MCF 10A (cell line): ENCODE measurements around the gene PHACTR1. TPM values are rescaled to one million over a fixed set of nuclear protein-coding genes. Genes with fewer than 3 reads are reported as not detected.

Experiments
- BruUV-seq: library from RNA; stranded (reverse); fragments of 400-500 nt; replicated peaks from 2 replicates; lab custom pipeline; 2021; lab: Mats Ljungman, UMichigan
- CTCF ChIA-PET: fragments of 300-600 bp; sonication (Branson Sonifier 250); formaldehyde crosslinking; extraction: SDS; loops from one replicate; lab custom pipeline; 2021; ENCODE audit warnings: antibody characterized with exemption, inconsistent platforms; lab: Yijun Ruan, JAX
- POLR2A ChIA-PET: fragments of 300-600, 350-650 bp; sonication (Branson Sonifier 250); formaldehyde crosslinking; extraction: SDS; loops from one replicate; lab custom pipeline; 2020; ENCODE audit warnings: antibody characterized with exemption, inconsistent platforms; lab: Yijun Ruan, JAX
- DNase-seq: peaks from one replicate; pipeline ENCODE4 v3.0.0-alpha.2; 2018; ENCODE audit not compliant: unreplicated experiment
- H3K27ac Mint-ChIP-seq: one replicate; pipeline ENCODE4 v1.8.0; 2022; ENCODE audit warnings: mild to moderate bottlenecking, low read depth, mixed read lengths; ENCODE audit not compliant: unreplicated experiment
- H3K27me3 Mint-ChIP-seq: one replicate; pipeline ENCODE4 v1.8.0; 2022; ENCODE audit warnings: mixed read lengths; ENCODE audit not compliant: insufficient read depth, unreplicated experiment
- H3K36me3 Mint-ChIP-seq: one replicate; pipeline ENCODE4 v1.8.0; 2022; ENCODE audit warnings: mild to moderate bottlenecking, moderate library complexity, mixed read lengths; ENCODE audit not compliant: insufficient read depth, unreplicated experiment
- H3K4me1 Mint-ChIP-seq: one replicate; pipeline ENCODE4 v1.8.0; 2022; ENCODE audit warnings: mixed read lengths; ENCODE audit not compliant: insufficient read depth, unreplicated experiment
- H3K4me3 Mint-ChIP-seq: one replicate; pipeline ENCODE4 v1.8.0; 2022; ENCODE audit warnings: mild to moderate bottlenecking, moderate library complexity, mixed read lengths; ENCODE audit not compliant: unreplicated experiment
- H3K9me3 Mint-ChIP-seq: one replicate; pipeline ENCODE4 v1.8.0; 2022; ENCODE audit warnings: mixed read lengths; ENCODE audit not compliant: unreplicated experiment
- intact Hi-C: fragments of 100-400 bp; cut with micrococcal nuclease; formaldehyde crosslinking; loops from 2 replicates; pipeline ENCODE4 v1.14.1; 2022
- total RNA-seq: library from RNA; stranded (reverse); gene quantifications from 2 replicates; pipeline ENCODE4 v1.2.3, GENCODE V29; 2022
- TF ChIP-seq, protein P1 (sequence below): fragments of 200-600 bp; IDR thresholded peaks from one replicate; pipeline ENCODE4 v1.8.0; 2022; ENCODE audit warnings: antibody characterized with exemption, mild to moderate bottlenecking; ENCODE audit not compliant: unreplicated experiment

PHACTR1 gene
- total RNA-seq, 1 experiment from 2014 or later, result not detected

DNA sequence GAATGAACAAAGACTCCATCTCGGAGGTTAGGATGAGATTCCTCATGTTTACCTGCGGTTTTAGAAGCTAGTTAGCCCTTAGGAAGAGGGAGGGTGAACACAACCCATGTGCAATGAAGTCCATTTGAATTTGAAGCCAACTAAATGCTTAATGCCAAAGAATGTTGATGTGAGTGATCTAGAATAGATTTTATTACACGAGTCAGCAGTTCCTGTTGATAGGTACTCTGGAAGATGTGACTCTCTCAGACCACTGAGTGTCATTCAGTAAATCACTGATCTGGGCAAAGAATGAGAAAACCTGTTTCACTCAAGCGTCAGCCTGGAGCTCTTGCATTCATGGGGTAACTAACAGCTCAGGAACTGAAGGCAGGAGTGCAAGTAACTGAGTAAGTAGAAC, 505.5 kb downstream of the PHACTR1 start:
- Mint-ChIP-seq H3K4me3 (no peak overlapping the region), H3K36me3 (no peaks in the 10 kb centered on the region), H3K27ac (no peak overlapping the region), H3K4me1 (no peaks in the 10 kb centered on the region), H3K9me3 (no peaks in the 10 kb centered on the region), H3K27me3 (peaks cover 20% of the 10 kb centered on the region)
- intact Hi-C loops, result no loop called here
- ChIA-PET POLR2A (no interaction called here), CTCF (interaction anchor here (0.6 kb wide), 1 partner anchor 135 kb away, joined by 3 read pairs; no protein-coding TSS in a partner anchor)
- BruUV-seq, result no TSS peak
- TF ChIP-seq, protein P1, sequence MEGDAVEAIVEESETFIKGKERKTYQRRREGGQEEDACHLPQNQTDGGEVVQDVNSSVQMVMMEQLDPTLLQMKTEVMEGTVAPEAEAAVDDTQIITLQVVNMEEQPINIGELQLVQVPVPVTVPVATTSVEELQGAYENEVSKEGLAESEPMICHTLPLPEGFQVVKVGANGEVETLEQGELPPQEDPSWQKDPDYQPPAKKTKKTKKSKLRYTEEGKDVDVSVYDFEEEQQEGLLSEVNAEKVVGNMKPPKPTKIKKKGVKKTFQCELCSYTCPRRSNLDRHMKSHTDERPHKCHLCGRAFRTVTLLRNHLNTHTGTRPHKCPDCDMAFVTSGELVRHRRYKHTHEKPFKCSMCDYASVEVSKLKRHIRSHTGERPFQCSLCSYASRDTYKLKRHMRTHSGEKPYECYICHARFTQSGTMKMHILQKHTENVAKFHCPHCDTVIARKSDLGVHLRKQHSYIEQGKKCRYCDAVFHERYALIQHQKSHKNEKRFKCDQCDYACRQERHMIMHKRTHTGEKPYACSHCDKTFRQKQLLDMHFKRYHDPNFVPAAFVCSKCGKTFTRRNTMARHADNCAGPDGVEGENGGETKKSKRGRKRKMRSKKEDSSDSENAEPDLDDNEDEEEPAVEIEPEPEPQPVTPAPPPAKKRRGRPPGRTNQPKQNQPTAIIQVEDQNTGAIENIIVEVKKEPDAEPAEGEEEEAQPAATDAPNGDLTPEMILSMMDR, result no peak
- no peak for DNase-seq

DNA sequence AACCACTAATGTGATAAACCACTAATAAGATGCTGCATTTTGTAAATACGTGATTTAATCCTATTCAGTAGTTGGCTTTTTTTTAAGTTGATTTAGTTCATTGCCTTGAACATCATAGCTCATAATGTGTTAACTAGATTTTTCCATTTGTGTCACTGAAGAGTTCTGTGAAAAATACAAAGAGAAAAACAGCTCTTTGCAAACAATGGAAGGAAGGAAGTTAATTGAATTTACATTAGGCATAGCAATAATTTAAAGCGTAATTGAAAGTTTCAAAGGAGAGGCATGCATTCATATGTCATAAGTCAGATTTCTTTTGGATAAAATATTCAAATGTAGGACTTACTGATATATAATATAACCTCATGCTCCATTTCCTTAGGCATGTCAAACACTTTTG, 509.5 kb downstream of the PHACTR1 start:
- ChIA-PET POLR2A (interaction anchor here (0.5 to 1.1 kb wide), 5 partner anchors 8 to 886 kb away, joined by 3 to 4 read pairs (median 3); no protein-coding TSS in a partner anchor), CTCF (no interaction called here)
- Mint-ChIP-seq H3K27ac (no peak overlapping the region), H3K4me1 (peaks cover 6% of the 10 kb centered on the region), H3K27me3 (no peaks in the 10 kb centered on the region), H3K4me3 (no peak overlapping the region), H3K36me3 (no peaks in the 10 kb centered on the region), H3K9me3 (no peaks in the 10 kb centered on the region)
- BruUV-seq, result no TSS peak
- no peak for DNase-seq
- TF ChIP-seq, protein P1, result no peak
- intact Hi-C loops, result no loop called here

DNA sequence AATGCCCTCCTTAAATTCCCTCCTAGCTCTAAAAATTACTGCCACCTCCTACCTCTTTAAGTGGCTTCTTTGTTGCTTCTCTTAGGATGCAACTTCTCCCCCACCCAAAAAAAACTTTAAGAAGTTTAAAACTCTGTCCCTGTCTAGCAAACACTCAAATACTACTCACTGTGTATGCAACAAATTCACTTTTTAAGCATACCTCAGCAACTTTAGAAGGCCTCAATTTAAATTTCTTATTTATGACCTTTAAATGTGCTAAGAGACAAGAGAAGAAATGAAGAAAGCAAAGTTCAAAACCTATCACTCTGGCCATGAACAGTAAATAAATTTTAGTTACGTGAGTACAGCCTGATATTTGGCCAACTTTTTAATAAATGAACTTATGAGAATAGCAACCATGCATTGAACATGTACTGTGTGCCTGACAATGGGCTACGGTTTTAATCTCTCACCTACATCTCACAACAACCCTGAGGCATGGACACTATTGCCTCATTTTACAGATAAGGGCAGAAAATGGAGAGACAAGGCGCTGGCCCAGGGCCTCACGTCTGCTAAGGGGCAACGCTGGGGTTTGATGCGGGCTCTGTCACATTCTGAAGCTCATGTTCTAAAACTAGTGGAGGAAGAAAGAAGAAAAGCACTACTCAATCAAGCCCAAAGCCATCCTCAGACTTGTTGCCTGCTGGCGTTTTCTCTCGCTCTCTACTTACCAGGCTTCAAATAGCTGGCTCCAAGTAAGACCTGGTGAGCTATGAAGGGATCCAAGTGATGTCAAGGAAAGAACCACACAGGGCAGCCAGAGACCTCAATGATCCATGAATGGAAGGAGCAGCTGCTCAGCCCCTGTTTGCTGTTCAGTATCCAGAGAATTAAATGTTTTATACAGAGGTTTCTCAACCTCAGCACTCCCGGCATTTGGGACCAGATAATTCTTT, 512.0 kb downstream of the PHACTR1 start:
- no peaks in the 10 kb centered on the region for H3K9me3 Mint-ChIP-seq
- no peak overlapping the region for H3K4me3 Mint-ChIP-seq
- TF ChIP-seq, protein P1, result no peak
- CTCF ChIA-PET, result interaction anchor here (0.5 to 2.4 kb wide), 16 partner anchors 10 to 317 kb away, joined by 3 to 12 read pairs (median 4); no protein-coding TSS in a partner anchor
- no peaks in the 10 kb centered on the region for H3K36me3 Mint-ChIP-seq
- no peak for DNase-seq
- no peak overlapping the region for H3K27ac Mint-ChIP-seq
- H3K4me1 Mint-ChIP-seq, result peaks cover 6% of the 10 kb centered on the region
- POLR2A ChIA-PET, result interaction anchor here (1.1 kb wide), 1 partner anchor 100 kb away, joined by 5 read pairs; the partner anchor contains the start of gene TBC1D7
- BruUV-seq, result no TSS peak
- intact Hi-C loops, result loop anchor here (1.0 kb wide), 1 partner anchor 103 kb away; no protein-coding TSS in a partner anchor
- H3K27me3 Mint-ChIP-seq, result no peaks in the 10 kb centered on the region
